ENCODE data around the gene TULP1. TPM values are rescaled to one million over a fixed set of nuclear protein-coding genes. Genes with fewer than 3 reads are reported as not detected.

The TULP1 gene
- total RNA-seq, 1 donor from 2014 or later, result not detected

- Mint-ChIP-seq H3K36me3 (ENCODE audit: low read depth, unreplicated experiment) (peaks cover 23% of the 10 kb centered on the region), H3K4me3 (ENCODE audit: unreplicated experiment) (peak overlapping the region; percentile 97), H3K9me3 (ENCODE audit: unreplicated experiment) (no peaks in the 10 kb centered on the region), H3K4me1 (ENCODE audit: unreplicated experiment) (peaks cover 18% of the 10 kb centered on the region), H3K27ac (ENCODE audit: unreplicated experiment) (no peak overlapping the region), H3K27me3 (ENCODE audit: unreplicated experiment) (peaks cover 6% of the 10 kb centered on the region)
- DNase-seq (ENCODE audit: low spot score), result no peak
- no peak for TF ChIP-seq CTCF (IDR thresholded peaks at IDR 0.05; ENCODE audit: unreplicated experiment)
Observed at GRCh38 chr6:35470663-35471120, 42.0 kb downstream of the TULP1 start.

- no peak for TF ChIP-seq CTCF (IDR thresholded peaks at IDR 0.05; ENCODE audit: unreplicated experiment)
- Mint-ChIP-seq H3K4me1 (ENCODE audit: unreplicated experiment) (peaks cover 18% of the 10 kb centered on the region), H3K27me3 (ENCODE audit: unreplicated experiment) (peaks cover 4% of the 10 kb centered on the region), H3K36me3 (ENCODE audit: low read depth, unreplicated experiment) (peaks cover 23% of the 10 kb centered on the region), H3K9me3 (ENCODE audit: unreplicated experiment) (no peaks in the 10 kb centered on the region), H3K4me3 (ENCODE audit: unreplicated experiment) (peak overlapping the region; percentile 97), H3K27ac (ENCODE audit: unreplicated experiment) (peak overlapping the region; percentile 74)
- no peak for DNase-seq (ENCODE audit: low spot score)
Observed at GRCh38 chr6:35469751-35470662, 42.7 kb downstream of the TULP1 start.

- TF ChIP-seq CTCF (IDR thresholded peaks at IDR 0.05; ENCODE audit: unreplicated experiment), result no peak
- no peak for DNase-seq (ENCODE audit: low spot score)
- H3K4me1 Mint-ChIP-seq (ENCODE audit: unreplicated experiment), result peaks cover 18% of the 10 kb centered on the region
- peak overlapping the region; percentile 97 for H3K4me3 Mint-ChIP-seq (ENCODE audit: unreplicated experiment)
- H3K9me3 Mint-ChIP-seq (ENCODE audit: unreplicated experiment), result no peaks in the 10 kb centered on the region
- H3K27ac Mint-ChIP-seq (ENCODE audit: unreplicated experiment), result peak overlapping the region; percentile 74
- H3K27me3 Mint-ChIP-seq (ENCODE audit: unreplicated experiment), result peaks cover 4% of the 10 kb centered on the region
- H3K36me3 Mint-ChIP-seq (ENCODE audit: low read depth, unreplicated experiment), result peaks cover 23% of the 10 kb centered on the region
Observed at GRCh38 chr6:35468980-35469750, 43.5 kb downstream of the TULP1 start.

GRCh38 chr6:35468181-35468979 is 44.3 kb downstream of the TULP1 start, which contains the start of gene RPL10A:
RPL10A (plus strand) TSS chr6:35468401; CDS start chr6:35468435, 34 bp downstream.
- peak; percentile 96 for TF ChIP-seq CTCF (IDR thresholded peaks at IDR 0.05; ENCODE audit: unreplicated experiment)
- DNase-seq (ENCODE audit: low spot score), result peak; percentile 93
- peaks cover 4% of the 10 kb centered on the region for H3K27me3 Mint-ChIP-seq (ENCODE audit: unreplicated experiment)
- peaks cover 18% of the 10 kb centered on the region for H3K4me1 Mint-ChIP-seq (ENCODE audit: unreplicated experiment)
- H3K4me3 Mint-ChIP-seq (ENCODE audit: unreplicated experiment), result peak within 1 kb of the TSS; percentile 97
- no peaks in the 10 kb centered on the region for H3K9me3 Mint-ChIP-seq (ENCODE audit: unreplicated experiment)
- H3K36me3 Mint-ChIP-seq (ENCODE audit: low read depth, unreplicated experiment), result peaks cover 29% of the 10 kb centered on the region
- H3K27ac Mint-ChIP-seq (ENCODE audit: unreplicated experiment), result peak within 1 kb of the TSS; percentile 94
